MCF 10A (cell line): ENCODE measurements around the gene ZBTB7C. TPM values are rescaled to one million over a fixed set of nuclear protein-coding genes. Genes with fewer than 3 reads are reported as not detected.

Experiments
- BruUV-seq: library from RNA; stranded (reverse); fragments of 400-500 nt; replicated peaks from 2 replicates; lab custom pipeline; 2021; lab: Mats Ljungman, UMichigan
- CTCF ChIA-PET: fragments of 300-600 bp; sonication (Branson Sonifier 250); formaldehyde crosslinking; extraction: SDS; loops from one replicate; lab custom pipeline; 2021; ENCODE audit warnings: antibody characterized with exemption, inconsistent platforms; lab: Yijun Ruan, JAX
- POLR2A ChIA-PET: fragments of 300-600, 350-650 bp; sonication (Branson Sonifier 250); formaldehyde crosslinking; extraction: SDS; loops from one replicate; lab custom pipeline; 2020; ENCODE audit warnings: antibody characterized with exemption, inconsistent platforms; lab: Yijun Ruan, JAX
- DNase-seq: peaks from one replicate; pipeline ENCODE4 v3.0.0-alpha.2; 2018; ENCODE audit not compliant: unreplicated experiment
- H3K27ac Mint-ChIP-seq: one replicate; pipeline ENCODE4 v1.8.0; 2022; ENCODE audit warnings: mild to moderate bottlenecking, low read depth, mixed read lengths; ENCODE audit not compliant: unreplicated experiment
- H3K27me3 Mint-ChIP-seq: one replicate; pipeline ENCODE4 v1.8.0; 2022; ENCODE audit warnings: mixed read lengths; ENCODE audit not compliant: insufficient read depth, unreplicated experiment
- H3K36me3 Mint-ChIP-seq: one replicate; pipeline ENCODE4 v1.8.0; 2022; ENCODE audit warnings: mild to moderate bottlenecking, moderate library complexity, mixed read lengths; ENCODE audit not compliant: insufficient read depth, unreplicated experiment
- H3K4me1 Mint-ChIP-seq: one replicate; pipeline ENCODE4 v1.8.0; 2022; ENCODE audit warnings: mixed read lengths; ENCODE audit not compliant: insufficient read depth, unreplicated experiment
- H3K4me3 Mint-ChIP-seq: one replicate; pipeline ENCODE4 v1.8.0; 2022; ENCODE audit warnings: mild to moderate bottlenecking, moderate library complexity, mixed read lengths; ENCODE audit not compliant: unreplicated experiment
- H3K9me3 Mint-ChIP-seq: one replicate; pipeline ENCODE4 v1.8.0; 2022; ENCODE audit warnings: mixed read lengths; ENCODE audit not compliant: unreplicated experiment
- CTCF ChIP-seq: fragments of 200-600 bp; IDR thresholded peaks from one replicate; pipeline ENCODE4 v1.8.0; 2022; ENCODE audit warnings: antibody characterized with exemption, mild to moderate bottlenecking; ENCODE audit not compliant: unreplicated experiment
- intact Hi-C: fragments of 100-400 bp; cut with micrococcal nuclease; formaldehyde crosslinking; loops from 2 replicates; pipeline ENCODE4 v1.14.1; 2022
- total RNA-seq: library from RNA; stranded (reverse); gene quantifications from 2 replicates; pipeline ENCODE4 v1.2.3, GENCODE V29; 2022

The ZBTB7C gene
- total RNA-seq, 1 experiment from 2014 or later, result 0.42 TPM

- intact Hi-C loops, result no loop called here
- Mint-ChIP-seq H3K27ac (no peak overlapping the region), H3K4me3 (no peak overlapping the region), H3K36me3 (no peaks in the 10 kb centered on the region), H3K9me3 (no peaks in the 10 kb centered on the region), H3K4me1 (peaks cover 10% of the 10 kb centered on the region), H3K27me3 (no peaks in the 10 kb centered on the region)
- POLR2A ChIA-PET, result interaction anchor here (0.6 kb wide), 1 partner anchor 610 kb away, joined by 3 read pairs; no protein-coding TSS in a partner anchor
- no peak for DNase-seq
- TF ChIP-seq CTCF, result no peak
- CTCF ChIA-PET, result interaction anchor here (0.7 to 1.1 kb wide), 4 partner anchors 15 to 178 kb away, joined by 3 to 4 read pairs (median 4); no protein-coding TSS in a partner anchor
- no TSS peak for BruUV-seq
Observed at GRCh38 chr18:48359626-48360025, 49.6 kb downstream of the ZBTB7C start.

GRCh38 chr18:48358868-48359267 is 50.3 kb downstream of the ZBTB7C start:
- BruUV-seq, result no TSS peak
- no peak for TF ChIP-seq CTCF
- no peak for DNase-seq
- no peak overlapping the region for H3K27ac Mint-ChIP-seq
- intact Hi-C loops, result no loop called here
- no peaks in the 10 kb centered on the region for H3K36me3 Mint-ChIP-seq
- no peaks in the 10 kb centered on the region for H3K27me3 Mint-ChIP-seq
- ChIA-PET POLR2A (interaction anchor here (0.6 kb wide), 1 partner anchor 611 kb away, joined by 3 read pairs; no protein-coding TSS in a partner anchor), CTCF (interaction anchor here (0.6 to 0.9 kb wide), 3 partner anchors 14 to 429 kb away, joined by 3 to 4 read pairs (median 4); no protein-coding TSS in a partner anchor)
- no peaks in the 10 kb centered on the region for H3K9me3 Mint-ChIP-seq
- H3K4me3 Mint-ChIP-seq, result no peak overlapping the region
- peaks cover 10% of the 10 kb centered on the region for H3K4me1 Mint-ChIP-seq

GRCh38 chr18:48356909-48357631 is 52.1 kb downstream of the ZBTB7C start:
- no TSS peak for BruUV-seq
- ChIA-PET CTCF (no interaction called here), POLR2A (interaction anchor here (0.7 kb wide), 1 partner anchor 267 kb away, joined by 4 read pairs; no protein-coding TSS in a partner anchor)
- intact Hi-C loops, result no loop called here
- Mint-ChIP-seq H3K4me1 (peaks cover 10% of the 10 kb centered on the region), H3K4me3 (no peak overlapping the region), H3K27me3 (no peaks in the 10 kb centered on the region), H3K36me3 (no peaks in the 10 kb centered on the region), H3K9me3 (no peaks in the 10 kb centered on the region), H3K27ac (no peak overlapping the region)
- no peak for DNase-seq
- TF ChIP-seq CTCF, result no peak

GRCh38 chr18:48356151-48356745 is 52.9 kb downstream of the ZBTB7C start:
- no TSS peak for BruUV-seq
- POLR2A ChIA-PET, result no interaction called here
- DNase-seq, result no peak
- H3K4me3 Mint-ChIP-seq, result no peak overlapping the region
- no peaks in the 10 kb centered on the region for H3K9me3 Mint-ChIP-seq
- CTCF ChIA-PET, result no interaction called here
- intact Hi-C loops, result no loop called here
- H3K4me1 Mint-ChIP-seq, result peaks cover 10% of the 10 kb centered on the region
- no peak for TF ChIP-seq CTCF
- no peaks in the 10 kb centered on the region for H3K36me3 Mint-ChIP-seq
- H3K27ac Mint-ChIP-seq, result no peak overlapping the region
- H3K27me3 Mint-ChIP-seq, result no peaks in the 10 kb centered on the region
